Body of pancreas (tissue), 4 donors: Measurements from ENCODE around the gene CPXM2.

Experiments used
- CTCF ChIP-seq, 7 experiments: fragments of 450-650 bp in 4 of 7; fragments of 200-600 bp in 3 of 7; sonication (generic) in 3 of 7; IDR thresholded peaks; one replicate each; pipeline ENCODE4 v1.5.1; 2016 to 2019; ENCODE audit warnings: antibody characterized with exemption in 7 of 7
- POLR2A ChIP-seq, 3 donors: fragments of 450-650 bp; IDR thresholded peaks; one replicate each; pipeline ENCODE4 v1.6.1; 2016; ENCODE audit warnings: antibody characterized with exemption in 3 of 3, mild to moderate bottlenecking in 2 of 3

- TF ChIP-seq CTCF (IDR thresholded peaks at IDR 0.05): no peak
- TF ChIP-seq POLR2A (IDR thresholded peaks at IDR 0.05): no peak
Observed at GRCh38 chr10:123761666-123762230, 129.9 kb downstream of the CPXM2 start.
